ENCODE measurements around the gene RTL3.

The RTL3 gene

DNA sequence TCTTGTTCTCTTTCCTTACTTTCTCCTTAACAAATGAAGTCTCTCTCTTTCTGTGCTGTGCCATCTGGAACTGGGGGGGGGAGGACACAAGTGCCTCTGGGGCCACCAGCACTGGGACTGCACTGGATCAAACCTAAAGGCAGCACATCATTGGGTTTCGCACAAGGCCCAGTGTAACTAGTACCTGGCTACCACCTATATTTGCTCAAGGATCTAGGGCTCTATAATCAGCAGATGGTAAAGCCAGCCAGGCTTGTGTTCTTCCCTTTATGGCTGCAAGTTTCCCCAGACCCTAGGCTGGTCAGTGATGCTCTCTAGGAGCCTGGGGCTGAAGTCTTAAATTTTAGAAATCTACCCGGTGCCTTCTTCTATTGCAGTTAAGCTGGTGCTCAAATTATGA is 40.1 kb downstream of the RTL3 start:
- no peak for DNase-seq

DNA sequence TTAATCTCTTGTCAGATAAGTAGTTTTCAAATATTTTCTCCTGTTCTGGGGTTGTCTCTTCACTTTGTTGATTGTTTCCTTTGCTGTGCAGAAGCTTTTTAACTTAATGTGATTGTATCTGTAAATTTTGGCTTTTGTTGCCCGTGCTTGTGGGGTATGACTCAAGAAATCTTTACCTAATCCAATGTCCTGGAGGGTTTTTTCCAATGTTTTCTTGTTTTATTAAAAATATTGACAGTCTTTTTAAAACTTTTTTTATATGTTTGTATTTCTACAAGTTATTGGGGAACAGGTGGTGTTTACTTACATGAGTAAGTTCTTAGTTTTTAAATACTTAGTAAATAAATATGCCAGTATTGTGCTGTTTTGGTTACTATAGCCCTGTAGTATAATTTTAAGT is 44.9 kb downstream of the RTL3 start:
- DNase-seq: no peak

Measured in NCI-H2081 (cell line).